Heart left ventricle (tissue), 16 donors: ENCODE results near the gene ANKRD11. TPM values are rescaled to one million over a fixed set of nuclear protein-coding genes. Genes with fewer than 3 reads are reported as not detected.

Experiments
- ATAC-seq, 4 donors: fragments of 200-7000 bp; cut with Tn5 transposase; one replicate each; pipeline ENCODE4 v1.9.1; 2020 to 2022; ENCODE audit warnings: moderate library complexity in 4 of 4, mild to moderate bottlenecking in 3 of 4, moderate number of reproducible peaks in 1 of 4
- DNase-seq, 5 donors: peaks; one replicate each; pipeline ENCODE4 v3.0.0-alpha.2; 2020
- H3K27ac ChIP-seq, 12 donors: fragments of 200-600 bp; sonication (generic) in 4 of 12; one replicate each; pipeline versions ENCODE4 v1.5.0 to v1.8.0; 2016 to 2022; ENCODE audit warnings: mild to moderate bottlenecking in 2 of 12
- H3K27me3 ChIP-seq, 9 donors: fragments of 200-600 bp; sonication (generic) in 2 of 9; one replicate each; pipeline versions ENCODE4 v1.5.1 to v1.8.0; 2016 to 2022; ENCODE audit warnings: mild to moderate bottlenecking in 3 of 9
- H3K36me3 ChIP-seq, 9 donors: fragments of 200-600 bp; sonication (generic) in 2 of 9; one replicate each; pipeline versions ENCODE4 v1.5.0 to v1.8.0; 2018 to 2022; ENCODE audit warnings: mild to moderate bottlenecking in 2 of 9
- H3K4me1 ChIP-seq, 12 donors: fragments of 200-600 bp; sonication (generic) in 4 of 12; one replicate each; pipeline versions ENCODE4 v1.5.0 to v1.8.0; 2016 to 2022; ENCODE audit warnings: mild to moderate bottlenecking in 3 of 12
- H3K4me3 ChIP-seq, 12 donors: fragments of 200-600 bp; sonication (generic) in 4 of 12; one replicate each; pipeline versions ENCODE4 v1.5.0 to v1.8.0; 2017 to 2022; ENCODE audit warnings: mild to moderate bottlenecking in 9 of 12, moderate library complexity in 4 of 12
- H3K9me3 ChIP-seq, 12 donors: fragments of 200-600 bp; sonication (generic) in 4 of 12; one replicate each; pipeline versions ENCODE4 v1.5.0 to v1.8.0; 2016 to 2022; ENCODE audit warnings: mild to moderate bottlenecking in 1 of 12
- CTCF ChIP-seq, 12 donors: fragments of 200-600 bp; sonication (generic) in 4 of 12; IDR thresholded peaks; one replicate each; pipeline versions ENCODE4 v1.5.0 to v1.8.0; 2018 to 2022; ENCODE audit warnings: antibody characterized with exemption in 12 of 12, mild to moderate bottlenecking in 5 of 12
- POLR2A ChIP-seq, 2 donors: fragments of 450-650 bp; IDR thresholded peaks; one replicate each; pipeline ENCODE4 v1.6.1; 2017; ENCODE audit warnings: antibody characterized with exemption in 2 of 2, mild to moderate bottlenecking in 2 of 2, moderate library complexity in 2 of 2
- WGBS, 4 donors: extraction: QIAGEN DNeasy Blood & Tissue Kit in 2 of 4; methylation state at CpG; one replicate each; pipeline versions ENCODE4 v1.1.5 to v1.1.7; 2013 to 2018; 5-methylcytosine and 5-hydroxymethylcytosine counted together
- intact Hi-C, 10 donors: fragments of 100-400 bp; cut with DNase I; formaldehyde crosslinking; loops; one replicate each; pipeline versions ENCODE4 v1.11.1 to v1.14.2; 2022
- polyA plus RNA-seq, 2 donors: library from polyadenylated mRNA; stranded (reverse); fragments of 200-250 nt; gene quantifications; one replicate each; pipeline ENCODE4 v1.2.3, GENCODE V29; 2013
- total RNA-seq, 9 donors: library from RNA; depleted of rRNA in 2 of 9; stranded (reverse); fragments of >200 nt in 2 of 9; fragmentation: NEBNext Ultra II Directional in 3 of 9; extraction: Animal tissue kit (Norgen Biotek cat#: 25700) in 3 of 9; gene quantifications; one replicate each; pipeline versions ENCODE4 v1.1.0 to v1.2.4, GENCODE V29; 2016 to 2023
- donor health status: ischemic (EF 13 %, LVEDD 7.1; RV severe dilation, severe dysfunction).
- donor health status: healthy with polysubstance abuse.
- donor health status: DM: no; HTN: yes; CAD: no.
- donor health status: DM: no; HTN: no; CAD: no.
- donor health status: ischemic (EF 25% LVEDD 6.9; RV normal size, moderate dysfunction).
- donor health status: ischemic (EF 25% LVEDD 5.7; RV mildly dilated, moderate dysfunction).
- donor health status: healthy.
- donor health status: DM: yes; HTN: yes; CAD: no.
- donor health status: ischemic (EF 35%, LVEDD 5.7; RV mildly dilated, moderate dysfunction).
- donor health status: nonischemic (EF 11% LVEDD 7.7; RV severe dilation, severe dysfunction).
- donor health status: DM: yes; HTN: yes; CAD: no.
- donor health status: PGD.
- donor health status: ischemic (EF 29% LVEDD 5.4; RV normal size, mild dysfunction).
- donor health status: nonischemic (EF 23%, LVEDD 6.1; RV moderate dilation, normal function).

ANKRD11 gene
- total and polyA plus RNA-seq, 11 donors: 53.6 to 123 (median 67.7) TPM

GRCh38 chr16:89273741-89274472 lies 216.5 kb downstream of the ANKRD11 start:
- ATAC-seq: no peak
- Histone ChIP-seq H3K27me3 (no peaks in the 10 kb centered on the region), H3K4me1 (peaks cover 0 to 5% (median 0%) of the 10 kb centered on the region in 12 donors), H3K27ac (no peak overlapping the region), H3K9me3 (no peaks in the 10 kb centered on the region), H3K36me3 (peaks cover 3 to 96% (median 78%) of the 10 kb centered on the region in 9 donors), H3K4me3 (no peak overlapping the region)
- WGBS, 4 donors: 92 to 95% (median 93%) methylated on average over 13 to 19 of the region's 19 CpGs
- DNase-seq: no peak
- intact Hi-C loops: no loop called here
- TF ChIP-seq POLR2A (IDR thresholded peaks at IDR 0.05): no peak
- TF ChIP-seq CTCF (IDR thresholded peaks at IDR 0.05): no peak

DNA sequence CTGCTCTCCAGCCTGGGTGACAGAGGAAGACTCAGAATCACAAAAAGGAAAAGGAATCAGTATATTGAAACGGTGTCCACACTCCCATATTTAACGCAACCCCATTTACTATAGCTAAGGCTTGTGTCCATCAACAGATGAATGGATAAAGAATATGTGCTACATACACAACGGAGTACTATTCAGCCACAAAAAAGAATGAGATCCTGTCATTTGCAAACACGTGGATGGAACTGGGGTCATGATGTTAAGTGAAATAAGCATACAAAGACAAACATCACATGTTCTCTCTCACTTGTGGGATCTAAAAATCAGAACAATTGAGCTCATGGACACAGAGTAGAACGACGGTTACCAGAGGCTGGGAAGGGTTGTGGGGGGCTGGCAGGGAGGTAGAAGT lies 217.7 kb downstream of the ANKRD11 start:
- Histone ChIP-seq H3K4me3 (no peak overlapping the region), H3K36me3 (peaks cover 3 to 90% (median 72%) of the 10 kb centered on the region in 9 donors), H3K27me3 (no peaks in the 10 kb centered on the region), H3K27ac (no peak overlapping the region), H3K9me3 (no peaks in the 10 kb centered on the region), H3K4me1 (no peaks in the 10 kb centered on the region)
- DNase-seq: no peak
- intact Hi-C loops: no loop called here
- 95 to 98% (median 97%) methylated on average over 6 of the region's 6 CpGs for WGBS, 4 donors
- ATAC-seq: no peak
- TF ChIP-seq CTCF (IDR thresholded peaks at IDR 0.05) (no peak), POLR2A (IDR thresholded peaks at IDR 0.05) (no peak)

DNA sequence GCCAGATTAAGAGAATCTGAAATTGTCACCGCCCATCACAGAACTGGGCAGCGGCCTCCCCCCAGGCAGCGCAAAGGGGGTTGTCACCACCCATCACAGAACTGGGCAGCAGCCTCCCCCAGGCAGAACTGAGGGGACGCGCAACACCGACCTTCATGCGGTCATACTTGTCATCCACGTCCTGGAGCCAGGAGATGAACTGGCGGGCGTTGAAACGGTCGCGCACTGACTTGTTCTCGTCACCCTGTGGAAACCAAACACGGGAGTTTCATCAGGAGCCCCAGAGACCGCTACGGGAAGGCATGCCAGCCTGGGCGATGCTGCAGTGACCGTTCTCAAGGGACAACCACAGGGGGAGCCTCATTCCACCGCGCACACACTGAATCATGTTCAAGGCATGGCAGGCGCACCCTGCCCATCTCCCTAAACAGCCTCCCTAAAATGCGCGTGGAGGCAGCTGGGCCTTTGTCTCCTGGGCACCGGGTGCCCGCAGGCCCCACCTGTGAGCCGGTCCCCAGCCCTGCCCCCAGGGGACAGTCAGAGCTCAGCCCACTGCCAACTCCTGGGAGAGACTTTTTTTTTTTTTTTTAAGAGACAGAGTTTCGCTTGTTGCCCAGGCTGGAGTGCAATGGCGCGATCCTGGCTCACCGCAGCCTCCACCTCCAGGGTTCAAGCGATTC lies 219.6 kb downstream of the ANKRD11 start:
- no peaks in the 10 kb centered on the region for H3K9me3 ChIP-seq
- H3K27ac ChIP-seq: no peak overlapping the region
- H3K36me3 ChIP-seq: peaks cover 3 to 90% (median 77%) of the 10 kb centered on the region in 9 donors
- 95 to 96% (median 96%) methylated on average over 22 to 32 of the region's 32 CpGs for WGBS, 4 donors
- ATAC-seq (no peak), DNase-seq (peak in 1 of 5 donors; percentile 12)
- H3K4me3 ChIP-seq: no peak overlapping the region
- no peaks in the 10 kb centered on the region for H3K27me3 ChIP-seq
- intact Hi-C loops: no loop called here
- TF ChIP-seq CTCF (IDR thresholded peaks at IDR 0.05) (no peak), POLR2A (IDR thresholded peaks at IDR 0.05) (no peak)
- H3K4me1 ChIP-seq: no peaks in the 10 kb centered on the region

DNA sequence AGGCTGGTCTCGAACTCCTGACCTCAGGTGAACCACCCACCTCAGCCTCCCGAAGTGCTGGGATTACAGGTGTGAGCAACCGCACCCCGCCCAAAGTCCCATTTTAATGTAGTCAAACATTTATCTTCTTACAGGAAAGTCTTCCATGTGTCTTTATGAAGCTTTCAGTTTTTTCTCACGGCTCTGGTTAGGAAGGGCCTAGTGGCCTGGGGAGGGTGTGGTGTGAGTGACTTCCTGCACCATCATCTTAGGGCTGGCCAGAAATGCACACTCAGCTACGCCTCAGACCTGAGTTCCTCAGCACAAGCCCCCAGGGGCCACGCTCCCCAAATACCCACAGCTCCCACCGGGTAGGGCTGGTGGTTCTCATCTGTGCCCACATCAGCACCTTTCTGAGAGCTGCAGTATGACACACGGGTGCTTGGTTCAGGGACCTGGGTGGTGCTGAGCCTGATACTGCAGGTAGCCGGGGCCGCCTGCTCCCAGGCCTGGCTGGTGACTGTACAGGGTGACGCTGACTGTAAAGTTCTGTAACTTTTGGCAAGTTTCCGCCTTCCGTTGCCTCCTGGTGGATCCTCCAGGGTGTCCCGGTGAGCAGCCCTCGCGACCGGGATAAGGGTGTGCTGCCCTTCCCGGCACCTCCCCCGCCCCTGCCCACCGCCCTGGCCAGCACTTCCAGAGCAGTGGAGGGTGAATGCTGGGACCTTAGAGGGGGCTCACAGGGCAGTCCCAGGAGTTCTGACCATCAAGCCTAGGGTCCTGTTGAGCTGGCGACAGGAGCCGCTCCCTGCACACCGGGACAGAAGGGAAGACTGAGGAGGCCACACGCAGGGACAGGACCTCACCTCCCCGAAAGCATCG lies 220.3 kb downstream of the ANKRD11 start:
- Histone ChIP-seq H3K4me3 (no peak overlapping the region), H3K4me1 (no peaks in the 10 kb centered on the region), H3K27me3 (no peaks in the 10 kb centered on the region), H3K27ac (no peak overlapping the region), H3K9me3 (no peaks in the 10 kb centered on the region), H3K36me3 (peaks cover 3 to 90% (median 75%) of the 10 kb centered on the region in 9 donors)
- DNase-seq (no peak), ATAC-seq (no peak)
- intact Hi-C loops: no loop called here
- 90 to 93% (median 92%) methylated on average over 24 to 27 of the region's 27 CpGs for WGBS, 4 donors
- no peak for TF ChIP-seq POLR2A (IDR thresholded peaks at IDR 0.05)
- TF ChIP-seq CTCF (IDR thresholded peaks at IDR 0.05): no peak
